Measurements from ENCODE around the gene MYRF. TPM values are rescaled to one million over a fixed set of nuclear protein-coding genes. Genes with fewer than 3 reads are reported as not detected.

MYRF gene
- total RNA-seq, 1 experiment from 2014 or later, result 5.1 TPM

DNA sequence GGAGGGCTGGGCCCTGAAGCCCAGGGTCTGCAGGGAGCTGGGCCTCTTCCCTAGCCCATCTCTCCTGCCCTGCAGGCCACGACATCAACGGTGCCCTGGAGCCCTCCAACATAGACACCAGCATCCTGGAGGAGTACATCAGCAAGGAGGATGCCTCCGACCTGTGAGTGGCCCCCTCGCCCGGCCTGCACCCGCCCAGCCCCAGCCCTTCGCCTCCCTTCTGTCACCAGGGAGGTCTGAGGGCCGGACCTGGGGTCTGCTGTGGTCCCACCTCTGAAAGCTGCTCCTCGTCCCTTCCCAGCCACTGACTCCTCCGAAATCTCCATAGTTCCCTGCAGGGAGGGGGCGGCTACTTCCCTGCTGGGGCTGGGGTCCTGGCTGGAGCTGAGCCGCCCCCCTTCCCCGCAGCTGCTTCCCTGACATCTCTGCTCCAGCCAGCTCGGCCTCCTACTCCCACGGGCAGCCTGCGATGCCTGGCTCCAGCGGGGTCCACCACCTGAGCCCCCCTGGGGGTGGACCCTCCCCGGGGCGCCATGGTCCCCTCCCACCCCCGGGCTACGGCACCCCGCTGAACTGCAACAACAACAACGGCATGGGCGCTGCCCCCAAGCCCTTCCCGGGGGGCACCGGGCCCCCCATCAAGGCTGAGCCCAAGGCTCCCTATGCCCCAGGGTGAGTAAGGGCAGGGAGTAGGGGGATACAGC lies 13.3 kb downstream of the MYRF start:
- no peak overlapping the region for H2AFZ ChIP-seq (ENCODE audit: low read length)
- H3K36me3 ChIP-seq (ENCODE audit: low read depth, low read length), result no peaks in the 10 kb centered on the region
- ATAC-seq (no peak), DNase-seq (no peak)
- ChIA-PET POLR2A (ENCODE audit: unreplicated experiment) (interaction anchor here (0.5 kb wide), 1 partner anchor 37 kb away, joined by 10 read pairs; no protein-coding TSS in a partner anchor), CTCF (no interaction called here)
- TF ChIP-seq, protein P1, sequence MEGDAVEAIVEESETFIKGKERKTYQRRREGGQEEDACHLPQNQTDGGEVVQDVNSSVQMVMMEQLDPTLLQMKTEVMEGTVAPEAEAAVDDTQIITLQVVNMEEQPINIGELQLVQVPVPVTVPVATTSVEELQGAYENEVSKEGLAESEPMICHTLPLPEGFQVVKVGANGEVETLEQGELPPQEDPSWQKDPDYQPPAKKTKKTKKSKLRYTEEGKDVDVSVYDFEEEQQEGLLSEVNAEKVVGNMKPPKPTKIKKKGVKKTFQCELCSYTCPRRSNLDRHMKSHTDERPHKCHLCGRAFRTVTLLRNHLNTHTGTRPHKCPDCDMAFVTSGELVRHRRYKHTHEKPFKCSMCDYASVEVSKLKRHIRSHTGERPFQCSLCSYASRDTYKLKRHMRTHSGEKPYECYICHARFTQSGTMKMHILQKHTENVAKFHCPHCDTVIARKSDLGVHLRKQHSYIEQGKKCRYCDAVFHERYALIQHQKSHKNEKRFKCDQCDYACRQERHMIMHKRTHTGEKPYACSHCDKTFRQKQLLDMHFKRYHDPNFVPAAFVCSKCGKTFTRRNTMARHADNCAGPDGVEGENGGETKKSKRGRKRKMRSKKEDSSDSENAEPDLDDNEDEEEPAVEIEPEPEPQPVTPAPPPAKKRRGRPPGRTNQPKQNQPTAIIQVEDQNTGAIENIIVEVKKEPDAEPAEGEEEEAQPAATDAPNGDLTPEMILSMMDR (conservative IDR thresholded peaks at IDR 0.05; ENCODE audit: low read depth, low read length), result no peak
- TF ChIP-seq EZH2phosphoT487 (IDR thresholded peaks at IDR 0.05; ENCODE audit: borderline replicate concordance, low read length) (no peak), EZH2 (IDR thresholded peaks at IDR 0.05; ENCODE audit: low read length, unreplicated experiment) (no peak)
- no peaks in the 10 kb centered on the region for H3K9me2 ChIP-seq (replicated peaks; ENCODE audit: low read length)
- no peak overlapping the region for H3K4me3 ChIP-seq (ENCODE audit: low read length)
- no peaks in the 10 kb centered on the region for H3K27me3 ChIP-seq (ENCODE audit: low read length)
- no peaks in the 10 kb centered on the region for H3F3A ChIP-seq (ENCODE audit: low read length, unreplicated experiment)
- H3K27ac ChIP-seq (ENCODE audit: low read length), result no peak overlapping the region
- no peaks in the 10 kb centered on the region for H3K4me1 ChIP-seq (ENCODE audit: insufficient read depth, low read length)
- no peaks in the 10 kb centered on the region for H3K9me3 ChIP-seq (ENCODE audit: low read length)
- BruUV-seq (replicated peaks), result no TSS peak
- H3K79me2 ChIP-seq (ENCODE audit: low read length), result no peaks in the 10 kb centered on the region
- intact Hi-C loops (cut with micrococcal nuclease), result no loop called here
- no peaks in the 10 kb centered on the region for H4K20me1 ChIP-seq (ENCODE audit: low read length)
- H3K4me2 ChIP-seq (ENCODE audit: low read length), result no peak overlapping the region
- H3K9ac ChIP-seq (ENCODE audit: low read length), result no peak overlapping the region

DNA sequence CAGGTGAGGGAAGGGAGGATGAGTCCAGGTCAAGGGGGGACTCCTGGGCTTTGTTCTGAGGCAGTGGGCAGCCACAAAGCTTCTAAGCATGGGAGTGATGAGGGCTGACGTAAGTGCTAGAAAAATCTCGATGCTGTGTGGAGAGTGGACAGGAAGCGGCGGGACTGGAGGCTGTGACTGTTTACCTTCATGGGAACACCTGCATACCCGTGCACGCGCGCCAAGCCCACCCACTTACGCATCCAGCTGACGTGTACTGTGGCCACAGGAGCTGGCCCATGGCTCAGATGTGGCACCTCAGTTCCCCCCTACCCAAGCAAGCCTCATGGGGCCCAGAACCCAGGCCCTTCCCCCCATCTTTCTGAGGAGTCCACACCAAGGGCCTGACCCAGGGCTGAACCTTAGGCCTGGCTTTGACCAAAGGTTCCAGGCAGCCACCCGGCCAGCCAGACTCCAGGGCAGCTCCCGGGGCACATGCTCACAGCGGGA lies 14.0 kb downstream of the MYRF start:
- ATAC-seq (no peak; the same call in 1 of the 2 replicates), DNase-seq (no peak)
- Histone ChIP-seq H3K27ac (ENCODE audit: low read length) (no peak overlapping the region), H3K4me2 (ENCODE audit: low read length) (no peak overlapping the region), H3K79me2 (ENCODE audit: low read length) (no peaks in the 10 kb centered on the region), H3K9me2 (replicated peaks; ENCODE audit: low read length) (no peaks in the 10 kb centered on the region), H3K36me3 (ENCODE audit: low read depth, low read length) (no peaks in the 10 kb centered on the region), H4K20me1 (ENCODE audit: low read length) (no peaks in the 10 kb centered on the region), H2AFZ (ENCODE audit: low read length) (no peak overlapping the region), H3K9me3 (ENCODE audit: low read length) (no peaks in the 10 kb centered on the region), H3K27me3 (ENCODE audit: low read length) (no peaks in the 10 kb centered on the region), H3K9ac (ENCODE audit: low read length) (no peak overlapping the region), H3F3A (ENCODE audit: low read length, unreplicated experiment) (no peaks in the 10 kb centered on the region), H3K4me1 (ENCODE audit: insufficient read depth, low read length) (no peaks in the 10 kb centered on the region), H3K4me3 (ENCODE audit: low read length) (no peak overlapping the region)
- ChIA-PET POLR2A (ENCODE audit: unreplicated experiment) (interaction anchor here (0.6 kb wide), 1 partner anchor 26 kb away, joined by 3 read pairs; no protein-coding TSS in a partner anchor), CTCF (no interaction called here)
- no TSS peak for BruUV-seq (replicated peaks)
- intact Hi-C loops (cut with micrococcal nuclease), result no loop called here
- TF ChIP-seq EZH2 (IDR thresholded peaks at IDR 0.05; ENCODE audit: low read length, unreplicated experiment) (no peak), EZH2phosphoT487 (IDR thresholded peaks at IDR 0.05; ENCODE audit: borderline replicate concordance, low read length) (no peak)
- TF ChIP-seq, protein P1 (conservative IDR thresholded peaks at IDR 0.05; ENCODE audit: low read depth, low read length), result no peak

DNA sequence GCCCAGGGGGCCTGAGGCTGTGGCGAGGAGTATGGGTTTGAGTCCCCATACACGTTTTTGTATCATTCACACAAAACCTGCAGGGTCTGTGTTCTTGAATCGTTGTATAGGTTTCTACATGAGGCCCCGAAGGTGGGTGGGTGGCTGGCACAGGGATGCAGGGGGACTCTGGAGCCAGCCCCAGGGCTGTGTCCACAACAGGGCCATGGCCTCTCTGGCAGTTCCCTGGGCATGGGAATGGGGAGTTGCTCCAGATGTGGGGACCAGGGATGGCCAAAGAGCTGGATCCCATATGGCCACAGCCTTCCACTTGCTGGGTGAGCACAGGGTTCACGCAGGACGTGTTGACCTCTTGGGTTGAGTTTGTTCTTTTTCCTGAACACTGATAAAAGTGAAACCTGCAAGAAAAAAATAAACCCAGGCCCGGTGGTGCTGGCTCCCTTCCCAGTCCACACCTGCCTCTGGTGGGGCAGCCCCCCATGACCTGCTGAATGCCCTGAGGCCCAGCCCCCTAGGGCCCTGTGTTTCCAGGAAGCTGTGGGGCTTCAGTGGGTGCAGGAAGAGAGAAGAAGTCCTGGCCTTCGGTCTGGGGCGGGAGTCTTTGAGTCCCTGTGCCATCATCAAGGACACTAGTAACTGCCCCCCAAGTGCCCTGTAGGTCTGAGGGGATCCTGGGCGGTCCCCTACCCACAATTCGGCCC lies 16.1 kb downstream of the MYRF start:
- no peak overlapping the region for H2AFZ ChIP-seq (ENCODE audit: low read length)
- ATAC-seq (no peak), DNase-seq (no peak)
- TF ChIP-seq, protein P1 (conservative IDR thresholded peaks at IDR 0.05; ENCODE audit: low read depth, low read length), result no peak
- TF ChIP-seq EZH2 (IDR thresholded peaks at IDR 0.05; ENCODE audit: low read length, unreplicated experiment), result no peak
- no peak for TF ChIP-seq EZH2phosphoT487 (IDR thresholded peaks at IDR 0.05; ENCODE audit: borderline replicate concordance, low read length)
- H3K4me2 ChIP-seq (ENCODE audit: low read length), result no peak overlapping the region
- no peaks in the 10 kb centered on the region for H3K36me3 ChIP-seq (ENCODE audit: low read depth, low read length)
- ChIA-PET CTCF (no interaction called here), POLR2A (ENCODE audit: unreplicated experiment) (no interaction called here)
- H3K4me1 ChIP-seq (ENCODE audit: insufficient read depth, low read length), result no peaks in the 10 kb centered on the region
- H3K27ac ChIP-seq (ENCODE audit: low read length), result no peak overlapping the region
- no TSS peak for BruUV-seq (replicated peaks)
- H3K79me2 ChIP-seq (ENCODE audit: low read length), result no peaks in the 10 kb centered on the region
- no peaks in the 10 kb centered on the region for H3K9me2 ChIP-seq (replicated peaks; ENCODE audit: low read length)
- H3K9me3 ChIP-seq (ENCODE audit: low read length), result no peaks in the 10 kb centered on the region
- H3K4me3 ChIP-seq (ENCODE audit: low read length), result no peak overlapping the region
- H3F3A ChIP-seq (ENCODE audit: low read length, unreplicated experiment), result no peaks in the 10 kb centered on the region
- intact Hi-C loops (cut with micrococcal nuclease), result no loop called here
- no peaks in the 10 kb centered on the region for H3K27me3 ChIP-seq (ENCODE audit: low read length)
- H3K9ac ChIP-seq (ENCODE audit: low read length), result no peak overlapping the region
- no peaks in the 10 kb centered on the region for H4K20me1 ChIP-seq (ENCODE audit: low read length)

All from PC-3 (cell line).